Thyroid gland (tissue), 4 donors: Measurements from ENCODE around the gene WDR86. TPM values are rescaled to one million over a fixed set of nuclear protein-coding genes. Genes with fewer than 3 reads are reported as not detected.

ENCODE experiments used
- DNase-seq, 2 donors: peaks; one replicate each; pipeline ENCODE4 v3.0.0-alpha.2; 2019
- H3K27ac ChIP-seq, 3 donors: fragments of 200-600 bp; sonication (generic); 1 replicate in 2 of 3; 2 replicates in 1 of 3; pipeline ENCODE4 v1.5.1; 2016 to 2019; ENCODE audit warnings: mild to moderate bottlenecking in 1 of 3, moderate library complexity in 1 of 3
- H3K27me3 ChIP-seq: fragments of 200-600 bp; sonication (generic); one replicate; pipeline ENCODE4 v1.5.1; 2019
- H3K36me3 ChIP-seq, 2 donors: fragments of 200-600 bp; sonication (generic); one replicate each; pipeline ENCODE4 v1.5.1; 2016 to 2019
- H3K4me1 ChIP-seq, 2 donors: fragments of 200-600 bp; sonication (generic); one replicate each; pipeline ENCODE4 v1.5.1; 2017 to 2019
- H3K4me3 ChIP-seq, 3 donors: fragments of 200-600 bp; sonication (generic); replicated peaks in 1 of 3; 1 replicate in 2 of 3; 2 replicates in 1 of 3; pipeline ENCODE4 v1.5.1; 2016; ENCODE audit warnings: mild to moderate bottlenecking in 1 of 3
- H3K9me3 ChIP-seq: fragments of 200-600 bp; sonication (generic); one replicate; pipeline ENCODE4 v1.5.1; 2017
- CTCF ChIP-seq, 6 experiments: fragments of 200-600 bp in 3 of 6; fragments of 450-650 bp in 3 of 6; sonication (generic) in 3 of 6; IDR thresholded peaks; one replicate each; pipeline ENCODE4 v1.5.1; 2016 to 2019; ENCODE audit warnings: antibody characterized with exemption in 6 of 6, mild to moderate bottlenecking in 2 of 6, inconsistent platforms in 1 of 6, moderate library complexity in 1 of 6
- POLR2A ChIP-seq, 2 donors: fragments of 450-650 bp; IDR thresholded peaks; one replicate each; pipeline ENCODE4 v1.6.1; 2017; ENCODE audit warnings: antibody characterized with exemption in 2 of 2, mild to moderate bottlenecking in 2 of 2, moderate library complexity in 1 of 2
- WGBS, 2 donors: methylation state at CpG; one replicate each; pipeline ENCODE4 v1.1.5; 2017; 5-methylcytosine and 5-hydroxymethylcytosine counted together
- intact Hi-C: fragments of 100-400 bp; cut with DNase I; formaldehyde crosslinking; loops from one replicate; pipeline ENCODE4 v1.15.1; 2023
- total RNA-seq, 4 donors: library from RNA; depleted of rRNA; stranded (reverse); fragments of >200 nt; gene quantifications; one replicate each; pipeline ENCODE4 v1.2.3, GENCODE V29; 2016

The WDR86 gene
- total RNA-seq, 4 donors from 2014 or later: 99.5 to 203 (median 142) TPM

DNA sequence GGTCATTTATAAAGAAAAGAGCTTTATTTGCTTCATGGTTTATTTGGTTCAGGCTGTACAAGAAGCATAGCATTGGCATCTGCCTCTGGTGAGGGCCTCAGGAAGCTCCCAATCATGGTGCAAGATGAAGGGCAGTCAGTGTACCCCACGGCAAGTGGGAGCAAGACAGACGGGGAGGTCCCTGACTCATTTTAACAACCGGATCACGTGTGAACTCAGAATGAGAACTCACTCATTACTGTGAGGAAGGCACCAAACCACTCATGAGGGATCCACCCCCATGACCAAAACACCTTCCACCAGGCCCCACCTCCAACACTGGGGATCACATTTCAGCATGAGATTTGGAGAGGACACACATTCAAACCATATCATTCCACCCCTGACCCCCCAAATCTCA is 45.9 kb upstream of the WDR86 start:
- no peaks in the 10 kb centered on the region for H3K27me3 ChIP-seq
- intact Hi-C loops: no loop called here
- WGBS, 2 donors: 84 to 100% methylated on average over 4 of the region's 4 CpGs
- peaks cover 15 to 18% of the 10 kb centered on the region in 2 donors for H3K4me1 ChIP-seq
- no peak for TF ChIP-seq POLR2A (IDR thresholded peaks at IDR 0.05)
- TF ChIP-seq CTCF (IDR thresholded peaks at IDR 0.05): no peak
- H3K4me3 ChIP-seq: no peak overlapping the region
- no peak for DNase-seq
- H3K36me3 ChIP-seq: no peaks in the 10 kb centered on the region
- no peak overlapping the region for H3K27ac ChIP-seq
- H3K9me3 ChIP-seq: no peaks in the 10 kb centered on the region

DNA sequence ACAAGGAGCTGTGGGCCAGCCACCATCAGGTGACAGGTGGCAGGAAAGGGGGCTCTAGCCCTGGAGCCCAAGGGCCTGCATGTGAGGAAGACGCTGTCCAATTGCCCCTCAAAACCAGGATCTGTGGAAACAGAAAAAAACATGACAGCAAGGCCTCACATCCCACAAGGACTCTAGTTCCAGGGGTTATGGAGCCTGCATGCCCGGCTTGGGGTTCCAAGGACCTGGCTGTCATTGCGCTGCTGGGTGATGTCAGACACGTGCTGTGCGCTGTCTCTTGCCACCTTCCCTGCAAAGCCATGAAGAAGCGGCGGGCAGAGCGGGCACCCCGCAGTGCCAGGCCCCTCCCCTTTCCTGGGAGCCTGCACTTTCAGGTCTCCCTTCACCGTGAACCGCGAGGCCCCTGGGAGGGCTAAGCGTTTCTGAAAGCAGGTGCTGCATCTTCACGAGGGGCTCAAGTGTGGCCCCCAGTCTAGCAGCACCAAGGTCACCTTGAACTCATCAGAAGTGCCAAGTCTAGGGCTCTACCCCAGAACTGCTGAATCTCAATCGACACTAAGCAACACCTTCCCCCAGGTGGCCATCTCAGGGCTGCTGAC is 45.2 kb upstream of the WDR86 start:
- H3K27ac ChIP-seq: no peak overlapping the region

GRCh38 chr7:151454305-151454704 is 44.5 kb upstream of the WDR86 start:
- intact Hi-C loops: loop anchor here (5.0 kb wide), 2 partner anchors 142 to 308 kb away; no protein-coding TSS in a partner anchor
- WGBS, 2 donors: 88 to 90% methylated on average over 14 of the region's 14 CpGs

More for the DNA sequence above, 45.2 kb upstream of the WDR86 start:
- no peak overlapping the region for H3K4me3 ChIP-seq
- intact Hi-C loops: loop anchor here (5.0 kb wide), 2 partner anchors 143 to 307 kb away; no protein-coding TSS in a partner anchor
- H3K4me1 ChIP-seq: peaks cover 10 to 11% of the 10 kb centered on the region in 2 donors
- 90 to 93% methylated on average over 14 to 15 of the region's 15 CpGs for WGBS, 2 donors
- no peaks in the 10 kb centered on the region for H3K27me3 ChIP-seq
- no peak for TF ChIP-seq POLR2A (IDR thresholded peaks at IDR 0.05)
- no peak for TF ChIP-seq CTCF (IDR thresholded peaks at IDR 0.05)
- H3K9me3 ChIP-seq: no peaks in the 10 kb centered on the region
- no peaks in the 10 kb centered on the region for H3K36me3 ChIP-seq
- DNase-seq: no peak

GRCh38 chr7:151453326-151453791 is 43.5 kb upstream of the WDR86 start:
- WGBS, 2 donors: 72 to 85% methylated on average over 11 to 13 of the region's 13 CpGs
- Histone ChIP-seq H3K36me3 (no peaks in the 10 kb centered on the region), H3K27ac (no peak overlapping the region), H3K4me3 (no peak overlapping the region), H3K9me3 (no peaks in the 10 kb centered on the region), H3K4me1 (peaks cover 0 to under 1% of the 10 kb centered on the region in 2 donors), H3K27me3 (no peaks in the 10 kb centered on the region)
- intact Hi-C loops: loop anchor here (5.0 kb wide), 2 partner anchors 141 to 309 kb away; no protein-coding TSS in a partner anchor
- no peak for TF ChIP-seq POLR2A (IDR thresholded peaks at IDR 0.05)
- TF ChIP-seq CTCF (IDR thresholded peaks at IDR 0.05): no peak
- DNase-seq: no peak

More at GRCh38 chr7:151454305-151454704, 44.5 kb upstream of the WDR86 start:
- peaks cover 3 to 4% of the 10 kb centered on the region in 2 donors for H3K4me1 ChIP-seq
- no peak overlapping the region for H3K4me3 ChIP-seq
- H3K9me3 ChIP-seq: no peaks in the 10 kb centered on the region
- no peaks in the 10 kb centered on the region for H3K36me3 ChIP-seq
- DNase-seq: no peak
- TF ChIP-seq POLR2A (IDR thresholded peaks at IDR 0.05) (no peak), CTCF (IDR thresholded peaks at IDR 0.05) (no peak)
- H3K27me3 ChIP-seq: no peaks in the 10 kb centered on the region
- no peak overlapping the region for H3K27ac ChIP-seq

DNA sequence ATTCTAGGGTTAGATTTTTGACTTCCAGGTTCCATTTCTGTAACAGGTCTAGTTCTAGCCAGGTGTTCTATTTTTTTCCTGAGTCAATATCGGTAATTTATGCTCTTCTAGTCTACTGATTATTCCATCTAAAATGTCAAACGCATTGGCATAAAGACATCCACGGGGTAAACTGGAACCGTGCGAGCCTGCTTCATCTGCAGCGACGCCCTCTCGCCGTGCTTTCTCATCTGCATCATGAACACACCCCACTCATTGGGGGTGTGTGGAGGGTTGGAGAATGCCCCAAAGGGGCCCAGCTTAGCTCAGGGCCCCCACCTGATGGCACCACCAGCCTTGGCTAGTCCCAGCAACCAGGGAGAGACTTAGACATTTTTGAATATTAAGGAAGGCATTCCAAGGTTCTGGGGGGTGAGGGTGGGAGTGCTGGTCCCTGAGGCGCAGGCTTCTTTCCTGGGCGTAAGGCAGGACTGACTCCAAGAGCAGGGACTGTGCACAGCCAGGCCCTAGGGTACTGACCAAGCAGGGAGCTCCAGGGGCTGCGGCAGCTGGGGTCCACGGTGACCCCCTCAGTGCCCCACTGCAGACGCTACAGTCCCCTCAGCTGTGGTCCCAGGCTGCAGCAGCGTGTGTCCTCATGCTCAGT is 43.0 kb upstream of the WDR86 start:
- no peaks in the 10 kb centered on the region for H3K9me3 ChIP-seq
- H3K27me3 ChIP-seq: no peaks in the 10 kb centered on the region
- peaks cover 0 to 6% of the 10 kb centered on the region in 2 donors for H3K4me1 ChIP-seq
- 85 to 87% methylated on average over 9 to 14 of the region's 15 CpGs for WGBS, 2 donors
- no peak overlapping the region for H3K27ac ChIP-seq
- no peak overlapping the region for H3K4me3 ChIP-seq
- H3K36me3 ChIP-seq: no peaks in the 10 kb centered on the region
- intact Hi-C loops: loop anchor here (5.0 kb wide), 2 partner anchors 141 to 309 kb away; no protein-coding TSS in a partner anchor
- no peak for DNase-seq
- no peak for TF ChIP-seq POLR2A (IDR thresholded peaks at IDR 0.05)
- TF ChIP-seq CTCF (IDR thresholded peaks at IDR 0.05): no peak
